MM.1S (cell line): ENCODE measurements around the gene BACH2.

Experiments used
- DNase-seq: peaks from one replicate; pipeline ENCODE4 v3.0.0-alpha.2; 2015
- H2AFZ ChIP-seq: fragments of 300-600 bp; sonication (generic); 2 replicates; pipeline ENCODE4 v1.6.0; 2016; ENCODE audit warnings: antibody characterized with exemption, low read length
- H3F3A ChIP-seq: fragments of 300-600 bp; sonication (generic); 2 replicates; pipeline ENCODE4 v1.6.1; 2016; ENCODE audit warnings: mild to moderate bottlenecking, antibody characterized with exemption, low read length, moderate library complexity, mixed read lengths; ENCODE audit not compliant: insufficient read depth
- H3K27ac ChIP-seq: fragments of 300-600 bp; sonication (generic); 2 replicates; pipeline ENCODE4 v1.5.1; 2016; ENCODE audit warnings: mild to moderate bottlenecking, low read length
- H3K27me3 ChIP-seq: fragments of 300-600 bp; sonication (generic); replicated peaks from 2 replicates; pipeline ENCODE4 v1.6.0; 2016; ENCODE audit warnings: low read length; ENCODE audit not compliant: insufficient read depth
- H3K36me3 ChIP-seq: fragments of 300-600 bp; sonication (generic); replicated peaks from 2 replicates; pipeline ENCODE4 v1.6.1; 2016; ENCODE audit warnings: mild to moderate bottlenecking, low read length, mixed read lengths; ENCODE audit not compliant: insufficient read depth
- H3K4me1 ChIP-seq: fragments of 300-600 bp; sonication (generic); 2 replicates; pipeline ENCODE4 v1.6.1; 2016; ENCODE audit warnings: low read length, mixed read lengths
- H3K4me2 ChIP-seq: fragments of 300-600 bp; sonication (generic); 2 replicates; pipeline ENCODE4 v1.6.0; 2016; ENCODE audit warnings: low read depth, low read length
- H3K4me3 ChIP-seq: fragments of 300-600 bp; sonication (generic); 2 replicates; pipeline ENCODE4 v1.5.1; 2016; ENCODE audit warnings: low read length, mixed read lengths
- H3K79me2 ChIP-seq: fragments of 300-600 bp; sonication (generic); 2 replicates; pipeline ENCODE4 v1.6.1; 2016; ENCODE audit warnings: mixed run types, low read length, mixed read lengths
- H3K9ac ChIP-seq: fragments of 300-600 bp; sonication (generic); 2 replicates; pipeline ENCODE4 v1.6.1; 2016; ENCODE audit warnings: low read length, mixed read lengths
- H3K9me2 ChIP-seq: fragments of 300-600 bp; sonication (generic); replicated peaks from 2 replicates; pipeline ENCODE4 v1.6.1; 2016; ENCODE audit warnings: mild to moderate bottlenecking, low read length, mixed read lengths; ENCODE audit not compliant: insufficient read depth
- H3K9me3 ChIP-seq: fragments of 300-600 bp; sonication (generic); replicated peaks from 2 replicates; pipeline ENCODE4 v1.6.1; 2016; ENCODE audit warnings: mild to moderate bottlenecking, low read length, mixed read lengths; ENCODE audit not compliant: insufficient read depth
- H4K20me1 ChIP-seq: fragments of 300-600 bp; sonication (generic); 2 replicates; pipeline ENCODE4 v1.6.1; 2016; ENCODE audit warnings: mild to moderate bottlenecking, low read length, moderate library complexity, mixed read lengths; ENCODE audit not compliant: insufficient read depth
- CTCF ChIP-seq: fragments of 300-600 bp; sonication (generic); IDR thresholded peaks from 2 replicates; pipeline ENCODE4 v1.5.1; 2016; ENCODE audit warnings: antibody characterized with exemption, low read length, mixed read lengths
- EZH2 ChIP-seq: fragments of 300-600 bp; sonication (generic); optimal IDR thresholded peaks from 2 replicates; pipeline ENCODE3; 2017; ENCODE audit warnings: low read depth, mild to moderate bottlenecking, antibody characterized with exemption, low read length, mixed read lengths
- EZH2phosphoT487 ChIP-seq: fragments of 300-600 bp; sonication (generic); IDR thresholded peaks from 2 replicates; pipeline ENCODE4 v1.6.1; 2018; ENCODE audit warnings: antibody characterized with exemption, low read length

BACH2 gene

GRCh38 chr6:90249458-90249857, 47.2 kb downstream of the BACH2 start:
- H3K27me3 ChIP-seq, result no peaks in the 10 kb centered on the region
- H2AFZ ChIP-seq, result no peak overlapping the region
- H3F3A ChIP-seq, result peaks cover 25% of the 10 kb centered on the region
- no peak for DNase-seq
- TF ChIP-seq EZH2phosphoT487 (no peak), CTCF (no peak), EZH2 (no peak)
- no peak overlapping the region for H3K4me3 ChIP-seq
- no peak overlapping the region for H3K4me2 ChIP-seq
- H3K9me2 ChIP-seq, result no peaks in the 10 kb centered on the region
- no peak overlapping the region for H3K27ac ChIP-seq
- H3K9me3 ChIP-seq, result no peaks in the 10 kb centered on the region
- peaks cover 17% of the 10 kb centered on the region for H3K79me2 ChIP-seq
- H4K20me1 ChIP-seq, result no peaks in the 10 kb centered on the region
- H3K4me1 ChIP-seq, result peaks cover 45% of the 10 kb centered on the region
- H3K9ac ChIP-seq, result no peak overlapping the region
- H3K36me3 ChIP-seq, result no peaks in the 10 kb centered on the region

- H4K20me1 ChIP-seq, result no peaks in the 10 kb centered on the region
- H3K27me3 ChIP-seq, result no peaks in the 10 kb centered on the region
- no peaks in the 10 kb centered on the region for H3K36me3 ChIP-seq
- H3F3A ChIP-seq, result peaks cover 25% of the 10 kb centered on the region
- H3K4me2 ChIP-seq, result no peak overlapping the region
- H3K27ac ChIP-seq, result no peak overlapping the region
- peaks cover 44% of the 10 kb centered on the region for H3K4me1 ChIP-seq
- H3K9ac ChIP-seq, result no peak overlapping the region
- H3K4me3 ChIP-seq, result no peak overlapping the region
- TF ChIP-seq CTCF (no peak), EZH2phosphoT487 (no peak), EZH2 (no peak)
- no peaks in the 10 kb centered on the region for H3K9me3 ChIP-seq
- no peak for DNase-seq
- H3K9me2 ChIP-seq, result no peaks in the 10 kb centered on the region
- H2AFZ ChIP-seq, result no peak overlapping the region
- H3K79me2 ChIP-seq, result peaks cover 17% of the 10 kb centered on the region
These were observed 47.6 kb downstream of the BACH2 start for GRCh38 chr6:90249034-90249433.

GRCh38 chr6:90247262-90247661, 49.4 kb downstream of the BACH2 start:
- Histone ChIP-seq H3K9me3 (no peaks in the 10 kb centered on the region), H3K79me2 (peaks cover 5% of the 10 kb centered on the region), H3K9ac (no peak overlapping the region), H2AFZ (no peak overlapping the region), H3K4me1 (peaks cover 26% of the 10 kb centered on the region), H3K27me3 (no peaks in the 10 kb centered on the region), H3F3A (peaks cover 19% of the 10 kb centered on the region), H3K4me3 (no peak overlapping the region), H3K36me3 (no peaks in the 10 kb centered on the region), H3K9me2 (no peaks in the 10 kb centered on the region), H3K27ac (no peak overlapping the region), H4K20me1 (no peaks in the 10 kb centered on the region), H3K4me2 (no peak overlapping the region)
- TF ChIP-seq EZH2phosphoT487 (no peak), CTCF (no peak), EZH2 (no peak)
- DNase-seq, result no peak
